SK-N-MC (cell line): ENCODE results near the gene YBEY.
A peak's percentile ranks its signal among the peaks of the same experiment; 100 is the strongest.

ENCODE experiments used
- DNase-seq: peaks from one replicate; pipeline ENCODE4 v3.0.0-alpha.2; 2011; ENCODE audit warnings: low read depth, low spot score
- H3K27ac ChIP-seq: fragments of 200-600 bp; sonication (generic); 2 replicates; pipeline ENCODE4 v1.5.1; 2016; ENCODE audit warnings: mixed run types
- H3K36me3 ChIP-seq: fragments of 200-600 bp; sonication (generic); 2 replicates; pipeline ENCODE4 v1.6.1; 2017; ENCODE audit warnings: antibody characterized with exemption, low read length, mixed read lengths; ENCODE audit not compliant: insufficient read depth
- H3K4me3 ChIP-seq: fragments of 200-600 bp; sonication (generic); 2 replicates; pipeline ENCODE4 v1.5.1; 2016
- H3K9ac ChIP-seq: fragments of 200-600 bp; sonication (generic); 2 replicates; pipeline ENCODE4 v1.8.0; 2017; ENCODE audit warnings: mixed run types, mixed read lengths; ENCODE audit not compliant: insufficient read length
- H3K9me3 ChIP-seq: fragments of 200-600 bp; sonication (generic); 2 replicates; pipeline ENCODE4 v1.6.1; 2017; ENCODE audit warnings: low read depth, mild to moderate bottlenecking, antibody characterized with exemption, low read length, moderate library complexity, mixed read lengths
- EZH2 ChIP-seq: fragments of 200-600 bp; sonication (generic); IDR thresholded peaks from one replicate; pipeline ENCODE4 v1.6.1; 2017; ENCODE audit warnings: antibody characterized with exemption
- FOXP2 ChIP-seq: optimal IDR thresholded peaks from 2 replicates; pipeline ENCODE3; 2011; ENCODE audit warnings: mild to moderate bottlenecking, moderate library complexity; ENCODE audit not compliant: insufficient read depth; ENCODE audit errors: extremely low read length, control extremely low read depth
- POLR2AphosphoS5 ChIP-seq: IDR thresholded peaks from 2 replicates; pipeline ENCODE4 v1.6.1; 2012; ENCODE audit warnings: mild to moderate bottlenecking, low read depth, low read length, borderline replicate concordance

YBEY gene

GRCh38 chr21:46294647-46295176 lies 8.6 kb downstream of the YBEY start:
- H3K9ac ChIP-seq, result no peak overlapping the region
- no peak overlapping the region for H3K27ac ChIP-seq
- no peak overlapping the region for H3K4me3 ChIP-seq
- TF ChIP-seq POLR2AphosphoS5 (no peak), EZH2 (no peak), FOXP2 (no peak)
- no peak for DNase-seq
- H3K9me3 ChIP-seq, result no peaks in the 10 kb centered on the region
- peaks cover 19% of the 10 kb centered on the region for H3K36me3 ChIP-seq

- no peak overlapping the region for H3K27ac ChIP-seq
- peaks cover 22% of the 10 kb centered on the region for H3K36me3 ChIP-seq
- no peaks in the 10 kb centered on the region for H3K9me3 ChIP-seq
- no peak for DNase-seq
- no peak; the same call in 1 of the 2 replicates for TF ChIP-seq POLR2AphosphoS5
- TF ChIP-seq EZH2, result no peak
- TF ChIP-seq FOXP2, result no peak
- no peak overlapping the region for H3K9ac ChIP-seq
- H3K4me3 ChIP-seq, result no peak overlapping the region
Observed at GRCh38 chr21:46295177-46295770, 9.1 kb downstream of the YBEY start.

- Histone ChIP-seq H3K9ac (no peak overlapping the region), H3K36me3 (peaks cover 28% of the 10 kb centered on the region), H3K9me3 (no peaks in the 10 kb centered on the region), H3K4me3 (no peak overlapping the region), H3K27ac (no peak overlapping the region)
- no peak for DNase-seq
- no peak for TF ChIP-seq EZH2
- no peak for TF ChIP-seq FOXP2
- TF ChIP-seq POLR2AphosphoS5, result no peak
Observed at GRCh38 chr21:46295996-46296752, 10.0 kb downstream of the YBEY start.

GRCh38 chr21:46297338-46298271 lies 11.5 kb downstream of the YBEY start:
- H3K9ac ChIP-seq, result no peak overlapping the region
- DNase-seq, result no peak
- peak overlapping the region; percentile 46; the same call in 1 of the 2 replicates for H3K27ac ChIP-seq
- H3K9me3 ChIP-seq, result no peaks in the 10 kb centered on the region
- peaks cover 25% of the 10 kb centered on the region for H3K36me3 ChIP-seq
- no peak for TF ChIP-seq FOXP2
- TF ChIP-seq EZH2, result no peak
- TF ChIP-seq POLR2AphosphoS5, result no peak
- H3K4me3 ChIP-seq, result no peak overlapping the region

- Histone ChIP-seq H3K36me3 (peaks cover 25% of the 10 kb centered on the region), H3K4me3 (no peak overlapping the region), H3K9me3 (no peaks in the 10 kb centered on the region), H3K27ac (no peak overlapping the region), H3K9ac (no peak overlapping the region)
- DNase-seq, result no peak
- TF ChIP-seq FOXP2 (no peak), EZH2 (no peak), POLR2AphosphoS5 (no peak)
Observed at GRCh38 chr21:46299167-46299566, 13.0 kb downstream of the YBEY start.

GRCh38 chr21:46301759-46302158 lies 15.6 kb downstream of the YBEY start:
- DNase-seq, result no peak
- no peaks in the 10 kb centered on the region for H3K9me3 ChIP-seq
- no peak overlapping the region for H3K9ac ChIP-seq
- H3K36me3 ChIP-seq, result peaks cover 37% of the 10 kb centered on the region
- no peak overlapping the region for H3K27ac ChIP-seq
- no peak overlapping the region for H3K4me3 ChIP-seq
- TF ChIP-seq EZH2, result no peak
- TF ChIP-seq FOXP2, result no peak
- TF ChIP-seq POLR2AphosphoS5, result no peak

- no peak for TF ChIP-seq FOXP2
- TF ChIP-seq POLR2AphosphoS5, result no peak
- TF ChIP-seq EZH2, result no peak
- Histone ChIP-seq H3K9ac (no peak overlapping the region), H3K36me3 (peaks cover 44% of the 10 kb centered on the region), H3K27ac (no peak overlapping the region), H3K9me3 (no peaks in the 10 kb centered on the region), H3K4me3 (no peak overlapping the region)
- no peak for DNase-seq
Observed at GRCh38 chr21:46304437-46304836, 18.3 kb downstream of the YBEY start.
